ENCODE data around the gene FGFR4. TPM values are rescaled to one million over a fixed set of nuclear protein-coding genes. Genes with fewer than 3 reads are reported as not detected.

The FGFR4 gene
- total RNA-seq, 2 donors from 2014 or later = 33.7 to 63.9 TPM

DNA sequence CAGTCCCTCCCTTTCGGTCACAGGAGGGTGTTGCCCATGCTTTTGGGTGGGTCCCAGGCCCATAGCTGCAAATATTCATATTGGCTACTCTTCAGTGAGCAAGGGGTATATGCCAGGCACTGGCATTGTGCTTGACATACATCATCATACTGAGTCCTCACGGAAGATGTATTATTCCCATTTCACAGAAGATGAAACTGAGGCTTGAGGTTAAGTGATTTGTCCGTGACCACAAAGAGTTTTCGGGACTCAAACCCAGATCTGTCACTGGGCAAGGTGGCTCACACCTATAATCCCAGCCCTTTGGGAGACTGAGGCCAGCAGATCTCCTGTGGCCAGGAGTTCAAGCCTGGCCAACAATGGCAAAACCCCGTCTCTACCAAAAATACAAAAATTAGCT, 6.5 kb upstream of the FGFR4 start:
- DNase-seq = no peak
- TF ChIP-seq, protein P1, sequence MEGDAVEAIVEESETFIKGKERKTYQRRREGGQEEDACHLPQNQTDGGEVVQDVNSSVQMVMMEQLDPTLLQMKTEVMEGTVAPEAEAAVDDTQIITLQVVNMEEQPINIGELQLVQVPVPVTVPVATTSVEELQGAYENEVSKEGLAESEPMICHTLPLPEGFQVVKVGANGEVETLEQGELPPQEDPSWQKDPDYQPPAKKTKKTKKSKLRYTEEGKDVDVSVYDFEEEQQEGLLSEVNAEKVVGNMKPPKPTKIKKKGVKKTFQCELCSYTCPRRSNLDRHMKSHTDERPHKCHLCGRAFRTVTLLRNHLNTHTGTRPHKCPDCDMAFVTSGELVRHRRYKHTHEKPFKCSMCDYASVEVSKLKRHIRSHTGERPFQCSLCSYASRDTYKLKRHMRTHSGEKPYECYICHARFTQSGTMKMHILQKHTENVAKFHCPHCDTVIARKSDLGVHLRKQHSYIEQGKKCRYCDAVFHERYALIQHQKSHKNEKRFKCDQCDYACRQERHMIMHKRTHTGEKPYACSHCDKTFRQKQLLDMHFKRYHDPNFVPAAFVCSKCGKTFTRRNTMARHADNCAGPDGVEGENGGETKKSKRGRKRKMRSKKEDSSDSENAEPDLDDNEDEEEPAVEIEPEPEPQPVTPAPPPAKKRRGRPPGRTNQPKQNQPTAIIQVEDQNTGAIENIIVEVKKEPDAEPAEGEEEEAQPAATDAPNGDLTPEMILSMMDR (IDR thresholded peaks at IDR 0.05) = no peak
- TF ChIP-seq POLR2A (IDR thresholded peaks at IDR 0.05) = no peak
- no peak overlapping the region for H3K4me3 ChIP-seq
- intact Hi-C loops (cut with DNase I) = no loop called here
- H3K36me3 ChIP-seq (replicated peaks in 1 of 2; ENCODE audit: insufficient read depth in 1 of 2, low read depth in 2 of 2) = no peaks in the 10 kb centered on the region
- WGBS, 2 donors = 92 to 94% methylated on average over 4 of the region's 5 CpGs
- no peaks in the 10 kb centered on the region for H3K4me1 ChIP-seq
- no peak overlapping the region for H3K27ac ChIP-seq
- no peaks in the 10 kb centered on the region for H3K27me3 ChIP-seq
- no peaks in the 10 kb centered on the region for H3K9me3 ChIP-seq
- no peak for ATAC-seq

DNA sequence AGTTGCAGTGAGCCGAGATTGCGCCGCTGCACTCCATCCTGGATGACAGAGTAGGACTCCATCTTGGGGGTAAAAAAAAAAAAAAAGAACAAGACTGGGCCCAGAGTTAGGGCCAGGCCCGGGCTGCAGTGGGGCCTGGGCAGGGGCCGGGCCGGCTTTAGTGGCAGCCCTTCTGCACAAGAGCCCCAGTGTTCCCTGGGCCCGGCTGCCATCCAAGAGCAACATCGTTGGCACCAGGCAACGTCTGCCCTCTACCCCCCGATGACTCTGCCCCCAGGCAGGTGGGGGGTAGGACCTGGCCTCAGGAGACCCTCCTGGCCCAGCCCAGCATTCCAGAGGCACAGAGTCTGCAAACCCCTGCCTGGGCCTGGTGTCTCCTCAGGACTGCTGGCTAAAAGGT, 4.9 kb upstream of the FGFR4 start:
- DNase-seq = no peak
- Histone ChIP-seq H3K27ac (no peak overlapping the region), H3K36me3 (replicated peaks in 1 of 2; ENCODE audit: insufficient read depth in 1 of 2, low read depth in 2 of 2) (no peaks in the 10 kb centered on the region), H3K4me3 (no peak overlapping the region), H3K9me3 (no peaks in the 10 kb centered on the region), H3K27me3 (no peaks in the 10 kb centered on the region), H3K4me1 (peaks cover 7% of the 10 kb centered on the region)
- TF ChIP-seq, protein P1 (IDR thresholded peaks at IDR 0.05) = no peak
- intact Hi-C loops (cut with DNase I) = no loop called here
- no peak for ATAC-seq
- 78 to 94% methylated on average over 6 to 10 of the region's 10 CpGs for WGBS, 2 donors

DNA sequence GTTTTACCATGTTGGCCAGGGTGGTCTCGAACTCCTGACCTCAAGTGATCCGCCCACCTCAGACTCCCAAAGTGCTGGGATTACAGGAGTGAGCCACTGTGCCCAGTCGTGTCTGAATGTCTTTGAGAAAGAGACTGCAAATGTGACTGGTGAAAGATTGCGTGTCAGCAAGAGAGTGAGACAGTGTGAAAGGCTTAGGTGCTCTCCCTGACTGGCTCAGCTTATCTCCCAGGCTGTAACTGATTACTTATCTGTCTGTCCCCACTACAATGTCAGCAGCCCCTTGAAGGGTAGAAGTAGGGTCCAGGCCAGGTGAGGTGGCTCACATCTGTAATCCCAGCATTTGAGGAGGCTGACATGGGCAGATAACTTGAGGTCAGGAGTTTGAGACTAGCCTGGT, 3.4 kb upstream of the FGFR4 start:
- TF ChIP-seq POLR2A (IDR thresholded peaks at IDR 0.05) = no peak
- TF ChIP-seq, protein P1 (IDR thresholded peaks at IDR 0.05) = no peak
- DNase-seq = no peak
- no peaks in the 10 kb centered on the region for H3K27me3 ChIP-seq
- ATAC-seq = no peak
- intact Hi-C loops (cut with DNase I) = no loop called here
- no peak overlapping the region for H3K4me3 ChIP-seq
- no peaks in the 10 kb centered on the region for H3K9me3 ChIP-seq
- H3K27ac ChIP-seq = no peak overlapping the region
- WGBS, 2 donors = 51 to 60% methylated on average over 3 to 4 of the region's 4 CpGs
- H3K4me1 ChIP-seq = peaks cover 18% of the 10 kb centered on the region
- no peaks in the 10 kb centered on the region for H3K36me3 ChIP-seq (replicated peaks in 1 of 2; ENCODE audit: insufficient read depth in 1 of 2, low read depth in 2 of 2)

DNA sequence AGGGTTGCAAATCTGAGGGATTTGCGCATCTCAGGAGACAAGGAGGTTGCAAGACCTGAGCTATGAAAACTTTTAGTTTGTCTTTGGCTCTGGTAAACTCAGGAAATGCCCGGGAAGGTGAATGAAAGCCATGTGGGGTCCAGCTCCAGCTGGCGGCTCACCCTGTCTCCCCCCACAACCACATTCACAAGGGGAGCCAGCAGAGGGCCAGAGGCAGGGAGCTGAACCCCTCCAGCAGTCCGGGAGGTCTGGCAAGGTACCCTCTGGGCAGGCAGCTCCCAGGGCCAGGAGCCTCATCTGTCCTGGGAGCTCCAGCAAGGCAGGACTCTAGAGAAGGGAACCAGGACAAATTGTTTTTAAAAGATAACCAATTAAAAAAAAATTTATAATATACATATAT, 2.5 kb upstream of the FGFR4 start:
- no peak for ATAC-seq
- Histone ChIP-seq H3K4me1 (peaks cover 25% of the 10 kb centered on the region), H3K27ac (no peak overlapping the region), H3K27me3 (no peaks in the 10 kb centered on the region), H3K36me3 (replicated peaks in 1 of 2; ENCODE audit: insufficient read depth in 1 of 2, low read depth in 2 of 2) (no peaks in the 10 kb centered on the region), H3K4me3 (no peak overlapping the region), H3K9me3 (no peaks in the 10 kb centered on the region)
- intact Hi-C loops (cut with DNase I) = no loop called here
- no peak for DNase-seq
- WGBS, 2 donors = 48 to 54% methylated on average over 4 of the region's 4 CpGs
- TF ChIP-seq, protein P1 (IDR thresholded peaks at IDR 0.05) = no peak
- TF ChIP-seq POLR2A (IDR thresholded peaks at IDR 0.05) = no peak

DNA sequence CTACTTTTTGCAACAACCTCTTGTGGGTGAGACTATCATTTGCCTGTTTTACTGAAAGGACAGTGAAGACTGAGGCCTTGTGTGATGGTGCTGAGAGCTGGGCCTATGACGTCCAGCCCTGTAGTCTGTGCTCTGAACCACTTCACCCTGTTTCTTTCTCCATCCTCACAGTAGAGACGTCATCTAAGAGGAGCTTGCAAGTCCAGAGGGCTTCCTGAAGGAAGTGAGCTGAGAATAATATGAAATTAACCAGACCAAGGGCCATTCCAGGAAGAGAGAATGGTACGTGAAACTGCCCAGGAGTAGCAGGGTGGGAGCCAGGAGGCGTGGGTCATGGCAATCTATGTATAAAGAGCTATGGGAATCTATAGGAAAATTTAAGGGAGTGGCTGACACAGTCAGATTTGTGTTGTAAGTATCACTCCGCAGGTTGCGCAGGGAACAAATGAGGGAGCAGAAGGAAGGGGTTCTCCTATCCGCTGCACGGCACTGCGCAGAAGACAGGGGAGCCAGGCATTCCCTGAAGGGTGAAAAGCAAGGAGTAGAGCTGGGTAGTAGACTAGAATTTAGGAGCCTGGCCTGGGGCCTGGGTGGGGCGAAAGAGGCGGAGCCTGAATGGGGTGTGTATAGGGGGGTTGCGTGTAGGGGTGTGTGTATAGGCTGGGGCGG, 596 bp upstream of the FGFR4 start:
- Histone ChIP-seq H3K27me3 (no peaks in the 10 kb centered on the region), H3K4me3 (no peak overlapping the region), H3K27ac (peak overlapping the region in 3 of 4 donors; percentile 75 to 89 (median 86)), H3K4me1 (peaks cover 43% of the 10 kb centered on the region), H3K36me3 (replicated peaks in 1 of 2; ENCODE audit: insufficient read depth in 1 of 2, low read depth in 2 of 2) (no peaks in the 10 kb centered on the region), H3K9me3 (no peaks in the 10 kb centered on the region)
- peak; percentile 0 for ATAC-seq
- 43 to 54% methylated on average over 13 of the region's 13 CpGs for WGBS, 2 donors
- intact Hi-C loops (cut with DNase I) = no loop called here
- DNase-seq = no peak
- no peak for TF ChIP-seq POLR2A (IDR thresholded peaks at IDR 0.05)
- TF ChIP-seq, protein P1 (IDR thresholded peaks at IDR 0.05) = no peak

Data from body of pancreas (tissue), 4 donors.